ENCODE results near the gene EXOC7.

EXOC7 gene

DNA sequence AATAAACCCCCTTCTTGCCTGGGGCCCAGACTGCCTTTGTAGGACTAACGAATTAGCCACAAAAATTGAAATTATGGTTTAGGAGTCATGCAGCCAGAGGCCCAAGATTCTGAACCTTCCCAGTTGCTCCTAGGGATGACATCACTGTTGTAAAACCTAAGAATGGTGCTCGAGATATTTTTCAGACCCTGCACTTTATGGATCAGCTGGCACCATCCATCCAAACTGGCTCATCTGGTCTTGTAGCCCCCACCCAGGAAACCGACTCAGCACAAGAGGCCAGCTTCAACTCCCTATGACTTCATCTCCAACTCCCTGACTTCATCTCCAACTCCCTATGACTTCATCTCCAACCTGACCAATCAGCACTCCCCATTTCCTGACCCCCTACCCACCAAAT, 65.5 kb downstream of the EXOC7 start:
- Histone ChIP-seq H3K4me3 (no peak overlapping the region; the same call in 1 of the 2 replicates), H3K36me3 (ENCODE audit: insufficient read depth, low read length) (peaks cover 40% of the 10 kb centered on the region), H3K27ac (peak overlapping the region; percentile 77)

GRCh38 chr17:76036497-76037261, 66.9 kb downstream of the EXOC7 start:
- Histone ChIP-seq H3K36me3 (ENCODE audit: insufficient read depth, low read length) (peaks cover 34% of the 10 kb centered on the region), H3K9ac (ENCODE audit: insufficient read length) (no peak overlapping the region), H3K4me3 (no peak overlapping the region), H3K9me3 (ENCODE audit: low read depth, low read length) (no peaks in the 10 kb centered on the region), H3K27ac (no peak overlapping the region)
- TF ChIP-seq POLR2AphosphoS5 (IDR thresholded peaks at IDR 0.05; ENCODE audit: borderline replicate concordance, low read depth, low read length) (no peak), FOXP2 (optimal IDR thresholded peaks at IDR 0.05; ENCODE audit: control extremely low read depth, extremely low read length, insufficient read depth) (no peak), EZH2 (IDR thresholded peaks at IDR 0.05) (no peak)
- DNase-seq (ENCODE audit: low read depth, low spot score), result no peak

More for the DNA sequence above, 65.5 kb downstream of the EXOC7 start:
- TF ChIP-seq POLR2AphosphoS5 (IDR thresholded peaks at IDR 0.05; ENCODE audit: borderline replicate concordance, low read depth, low read length) (no peak), EZH2 (IDR thresholded peaks at IDR 0.05) (no peak), FOXP2 (optimal IDR thresholded peaks at IDR 0.05; ENCODE audit: control extremely low read depth, extremely low read length, insufficient read depth) (no peak)
- Histone ChIP-seq H3K9me3 (ENCODE audit: low read depth, low read length) (no peaks in the 10 kb centered on the region), H3K9ac (ENCODE audit: insufficient read length) (no peak overlapping the region)
- no peak for DNase-seq (ENCODE audit: low read depth, low spot score)

- H3K36me3 ChIP-seq (ENCODE audit: insufficient read depth, low read length), result peaks cover 14% of the 10 kb centered on the region
- no peak overlapping the region for H3K4me3 ChIP-seq
- no peak overlapping the region for H3K27ac ChIP-seq
- TF ChIP-seq POLR2AphosphoS5 (IDR thresholded peaks at IDR 0.05; ENCODE audit: borderline replicate concordance, low read depth, low read length) (no peak), FOXP2 (optimal IDR thresholded peaks at IDR 0.05; ENCODE audit: control extremely low read depth, extremely low read length, insufficient read depth) (no peak), EZH2 (IDR thresholded peaks at IDR 0.05) (no peak)
- H3K9me3 ChIP-seq (ENCODE audit: low read depth, low read length), result no peaks in the 10 kb centered on the region
- DNase-seq (ENCODE audit: low read depth, low spot score), result no peak
- H3K9ac ChIP-seq (ENCODE audit: insufficient read length), result no peak overlapping the region
These were observed 68.9 kb downstream of the EXOC7 start for GRCh38 chr17:76034428-76035350.

- Histone ChIP-seq H3K4me3 (no peak overlapping the region), H3K9ac (ENCODE audit: insufficient read length) (no peak overlapping the region), H3K27ac (no peak overlapping the region), H3K36me3 (ENCODE audit: insufficient read depth, low read length) (no peaks in the 10 kb centered on the region), H3K9me3 (ENCODE audit: low read depth, low read length) (no peaks in the 10 kb centered on the region)
- DNase-seq (ENCODE audit: low read depth, low spot score), result no peak
- TF ChIP-seq FOXP2 (optimal IDR thresholded peaks at IDR 0.05; ENCODE audit: control extremely low read depth, extremely low read length, insufficient read depth) (no peak), POLR2AphosphoS5 (IDR thresholded peaks at IDR 0.05; ENCODE audit: borderline replicate concordance, low read depth, low read length) (no peak), EZH2 (IDR thresholded peaks at IDR 0.05) (no peak)
These were observed 70.4 kb downstream of the EXOC7 start for GRCh38 chr17:76033139-76033538.

- H3K4me3 ChIP-seq, result no peak overlapping the region
- no peaks in the 10 kb centered on the region for H3K9me3 ChIP-seq (ENCODE audit: low read depth, low read length)
- DNase-seq (ENCODE audit: low read depth, low spot score), result no peak
- H3K27ac ChIP-seq, result no peak overlapping the region
- no peak overlapping the region for H3K9ac ChIP-seq (ENCODE audit: insufficient read length)
- TF ChIP-seq FOXP2 (optimal IDR thresholded peaks at IDR 0.05; ENCODE audit: control extremely low read depth, extremely low read length, insufficient read depth), result no peak
- no peak for TF ChIP-seq EZH2 (IDR thresholded peaks at IDR 0.05)
- no peak for TF ChIP-seq POLR2AphosphoS5 (IDR thresholded peaks at IDR 0.05; ENCODE audit: borderline replicate concordance, low read depth, low read length)
- no peaks in the 10 kb centered on the region for H3K36me3 ChIP-seq (ENCODE audit: insufficient read depth, low read length)
These were observed 70.8 kb downstream of the EXOC7 start for GRCh38 chr17:76032780-76033108.

DNA sequence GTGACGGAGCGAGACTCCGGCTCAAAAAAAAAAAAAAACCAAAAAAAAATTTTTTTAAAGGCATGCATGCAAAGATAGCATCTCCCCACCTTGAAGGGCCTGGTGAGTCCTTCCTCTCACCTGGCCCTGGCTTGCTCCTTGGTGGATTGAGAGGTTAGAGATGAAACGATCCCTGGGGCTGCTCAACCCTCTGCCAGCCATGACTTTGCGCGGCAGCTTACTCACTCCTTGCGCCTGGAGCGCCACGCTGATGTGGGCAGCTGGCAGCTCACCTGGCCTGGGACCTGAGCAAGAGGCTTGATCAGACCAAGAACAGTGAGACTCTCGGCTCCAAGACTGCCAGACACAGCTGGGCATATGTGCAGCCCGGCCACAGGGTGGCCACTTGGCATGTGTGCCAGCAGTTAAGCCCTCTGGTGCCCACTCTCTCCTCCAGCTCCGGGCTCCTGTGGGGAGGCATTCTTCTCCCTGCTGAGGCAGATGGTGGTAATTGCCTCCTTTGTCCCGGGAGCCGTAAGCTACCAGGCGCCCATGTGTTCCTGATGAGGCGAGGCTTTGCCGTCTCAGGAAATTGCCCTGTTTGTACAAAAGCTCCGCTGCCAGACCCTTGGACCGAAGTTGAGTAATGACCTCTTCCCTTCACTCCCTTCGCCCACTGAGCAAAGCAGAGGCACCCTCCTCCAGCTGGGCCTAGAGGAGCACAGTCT, 71.4 kb downstream of the EXOC7 start:
- TF ChIP-seq EZH2 (IDR thresholded peaks at IDR 0.05) (no peak), POLR2AphosphoS5 (IDR thresholded peaks at IDR 0.05; ENCODE audit: borderline replicate concordance, low read depth, low read length) (no peak)
- Histone ChIP-seq H3K36me3 (ENCODE audit: insufficient read depth, low read length) (no peaks in the 10 kb centered on the region), H3K9me3 (ENCODE audit: low read depth, low read length) (no peaks in the 10 kb centered on the region), H3K4me3 (no peak overlapping the region), H3K9ac (ENCODE audit: insufficient read length) (no peak overlapping the region), H3K27ac (no peak overlapping the region)
- no peak for DNase-seq (ENCODE audit: low read depth, low spot score)

All from SK-N-MC (cell line).